RWPE2 (cell line): ENCODE measurements around the gene MOSPD3.

Experiments
- ATAC-seq: fragments of 200-7000 bp; cut with Tn5 transposase; 3 replicates; pipeline ENCODE4 v1.9.1; 2021; ENCODE audit warnings: low read depth
- DNase-seq: peaks from one replicate; pipeline ENCODE4 v3.0.0-alpha.2; 2020; ENCODE audit warnings: low spot score
- H3K27ac ChIP-seq: fragments of 450-650 bp; 2 replicates; pipeline ENCODE4 v1.5.1; 2017; ENCODE audit warnings: mild to moderate bottlenecking; ENCODE audit not compliant: poor library complexity, severe bottlenecking
- H3K27me3 ChIP-seq: fragments of 250-450 bp; sonication (Bioruptor Pico); 2 replicates; pipeline ENCODE4 v1.5.1; 2021; ENCODE audit warnings: mild to moderate bottlenecking, moderate library complexity; ENCODE audit not compliant: insufficient read depth, poor library complexity, severe bottlenecking
- H3K36me3 ChIP-seq: fragments of 250-450 bp; sonication (Bioruptor Pico); 2 replicates; pipeline ENCODE4 v1.5.1; 2020; ENCODE audit warnings: low read depth, mild to moderate bottlenecking, moderate library complexity
- H3K4me1 ChIP-seq: fragments of 250-450 bp; sonication (Bioruptor Pico); 2 replicates; pipeline ENCODE4 v1.5.1; 2021; ENCODE audit warnings: mild to moderate bottlenecking, moderate library complexity; ENCODE audit not compliant: insufficient read depth, poor library complexity, severe bottlenecking
- H3K4me3 ChIP-seq: fragments of 250-450 bp; sonication (Bioruptor Pico); 2 replicates; pipeline ENCODE4 v1.5.1; 2021; ENCODE audit warnings: mild to moderate bottlenecking, moderate library complexity; ENCODE audit not compliant: severe bottlenecking
- H3K9me3 ChIP-seq: fragments of 250-450 bp; sonication (Bioruptor Pico); 2 replicates; pipeline ENCODE4 v1.5.1; 2021; ENCODE audit warnings: mild to moderate bottlenecking, moderate library complexity; ENCODE audit not compliant: severe bottlenecking
- TF ChIP-seq, protein P1 (sequence below): fragments of 450-650 bp; IDR thresholded peaks from one replicate; pipeline ENCODE4 v1.5.1; 2017; ENCODE audit warnings: mild to moderate bottlenecking, moderate library complexity; ENCODE audit not compliant: poor library complexity, severe bottlenecking

MOSPD3 gene

DNA sequence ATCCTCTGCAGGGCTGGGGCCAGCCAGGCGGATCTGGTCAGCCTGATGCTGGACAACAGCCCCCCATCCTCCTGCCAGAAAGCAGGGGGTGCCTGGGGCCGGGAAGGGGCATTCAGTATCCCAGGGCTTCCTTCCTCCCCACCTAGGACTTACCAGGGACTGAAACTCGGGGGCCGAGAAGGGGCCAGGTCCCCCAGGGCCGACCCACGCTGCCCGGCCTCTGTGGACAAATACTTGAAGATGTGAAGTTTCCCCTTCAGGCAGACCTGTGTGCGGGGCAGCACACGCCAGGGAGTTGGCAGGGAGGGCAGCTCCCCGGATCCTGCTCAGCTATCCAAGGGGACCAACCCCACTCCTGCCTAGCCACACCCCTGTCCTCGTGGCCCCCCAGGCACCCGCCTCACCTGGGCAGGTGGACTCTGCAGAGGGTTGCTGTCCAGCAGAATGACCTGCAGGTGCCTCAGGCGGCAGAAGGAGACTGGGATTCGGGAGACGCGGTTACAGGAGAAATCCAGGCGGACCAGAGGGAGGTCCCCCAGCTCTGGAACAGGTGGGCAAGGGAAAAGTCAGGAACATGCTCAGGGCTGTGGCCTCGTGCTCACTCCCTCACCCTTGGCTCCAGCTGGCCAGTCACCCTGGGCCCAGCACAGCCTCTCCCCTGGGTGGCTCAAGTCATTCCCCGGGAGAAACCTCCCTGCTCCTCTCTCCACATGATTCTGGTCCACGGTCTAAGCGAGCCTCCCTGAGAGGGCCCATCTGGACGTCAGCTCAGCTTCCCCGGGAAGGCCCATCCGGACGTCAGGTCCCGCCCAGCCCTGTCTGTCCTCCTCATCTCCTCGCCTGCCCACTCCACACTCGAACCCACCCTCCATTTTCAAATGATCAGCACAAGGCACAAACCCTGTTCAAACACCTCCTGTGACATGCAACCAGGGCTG, 33.8 kb upstream of the MOSPD3 start:
- Histone ChIP-seq H3K4me1 (peaks cover 12% of the 10 kb centered on the region), H3K36me3 (peaks cover 84% of the 10 kb centered on the region), H3K27me3 (no peaks in the 10 kb centered on the region), H3K4me3 (no peak overlapping the region), H3K27ac (no peak overlapping the region), H3K9me3 (no peaks in the 10 kb centered on the region)
- ATAC-seq (no peak), DNase-seq (no peak)
- TF ChIP-seq, protein P1, sequence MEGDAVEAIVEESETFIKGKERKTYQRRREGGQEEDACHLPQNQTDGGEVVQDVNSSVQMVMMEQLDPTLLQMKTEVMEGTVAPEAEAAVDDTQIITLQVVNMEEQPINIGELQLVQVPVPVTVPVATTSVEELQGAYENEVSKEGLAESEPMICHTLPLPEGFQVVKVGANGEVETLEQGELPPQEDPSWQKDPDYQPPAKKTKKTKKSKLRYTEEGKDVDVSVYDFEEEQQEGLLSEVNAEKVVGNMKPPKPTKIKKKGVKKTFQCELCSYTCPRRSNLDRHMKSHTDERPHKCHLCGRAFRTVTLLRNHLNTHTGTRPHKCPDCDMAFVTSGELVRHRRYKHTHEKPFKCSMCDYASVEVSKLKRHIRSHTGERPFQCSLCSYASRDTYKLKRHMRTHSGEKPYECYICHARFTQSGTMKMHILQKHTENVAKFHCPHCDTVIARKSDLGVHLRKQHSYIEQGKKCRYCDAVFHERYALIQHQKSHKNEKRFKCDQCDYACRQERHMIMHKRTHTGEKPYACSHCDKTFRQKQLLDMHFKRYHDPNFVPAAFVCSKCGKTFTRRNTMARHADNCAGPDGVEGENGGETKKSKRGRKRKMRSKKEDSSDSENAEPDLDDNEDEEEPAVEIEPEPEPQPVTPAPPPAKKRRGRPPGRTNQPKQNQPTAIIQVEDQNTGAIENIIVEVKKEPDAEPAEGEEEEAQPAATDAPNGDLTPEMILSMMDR, result no peak

DNA sequence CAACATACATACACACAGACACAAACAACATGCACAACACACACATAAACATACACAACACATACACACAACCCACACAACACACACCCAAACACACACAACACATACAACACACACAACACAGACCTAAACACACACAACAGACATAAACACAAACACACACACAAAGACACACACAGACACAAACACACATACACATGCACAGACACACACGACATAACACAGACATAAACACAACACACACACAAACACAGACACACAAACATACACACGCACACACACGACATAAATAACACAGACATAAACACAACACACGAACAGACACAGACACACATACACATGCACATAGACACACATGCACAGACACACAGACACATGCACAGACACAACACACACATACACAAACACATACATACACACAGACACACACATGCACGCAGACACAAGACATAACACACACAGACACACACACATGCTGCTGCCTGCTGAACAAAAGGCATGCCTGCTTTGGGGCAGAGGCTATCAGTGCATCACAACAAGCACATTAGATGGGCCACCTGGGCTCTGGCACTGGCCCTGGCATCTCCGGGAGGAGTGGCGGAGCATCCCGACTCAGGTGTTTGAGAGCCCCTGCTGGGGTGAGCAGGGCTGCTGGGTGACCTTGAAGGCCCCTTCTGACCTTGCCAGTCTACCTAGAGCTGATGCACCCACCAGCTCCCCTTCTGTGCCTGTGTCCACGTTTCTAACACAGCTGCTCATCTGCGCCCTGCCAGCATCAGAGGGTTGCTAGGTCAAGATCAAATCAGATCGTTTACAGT, 31.7 kb upstream of the MOSPD3 start:
- Histone ChIP-seq H3K27me3 (no peaks in the 10 kb centered on the region), H3K4me1 (peaks cover 18% of the 10 kb centered on the region), H3K36me3 (peaks cover 66% of the 10 kb centered on the region), H3K9me3 (no peaks in the 10 kb centered on the region), H3K27ac (no peak overlapping the region), H3K4me3 (no peak overlapping the region)
- TF ChIP-seq, protein P1, result no peak
- ATAC-seq (no peak), DNase-seq (no peak)

DNA sequence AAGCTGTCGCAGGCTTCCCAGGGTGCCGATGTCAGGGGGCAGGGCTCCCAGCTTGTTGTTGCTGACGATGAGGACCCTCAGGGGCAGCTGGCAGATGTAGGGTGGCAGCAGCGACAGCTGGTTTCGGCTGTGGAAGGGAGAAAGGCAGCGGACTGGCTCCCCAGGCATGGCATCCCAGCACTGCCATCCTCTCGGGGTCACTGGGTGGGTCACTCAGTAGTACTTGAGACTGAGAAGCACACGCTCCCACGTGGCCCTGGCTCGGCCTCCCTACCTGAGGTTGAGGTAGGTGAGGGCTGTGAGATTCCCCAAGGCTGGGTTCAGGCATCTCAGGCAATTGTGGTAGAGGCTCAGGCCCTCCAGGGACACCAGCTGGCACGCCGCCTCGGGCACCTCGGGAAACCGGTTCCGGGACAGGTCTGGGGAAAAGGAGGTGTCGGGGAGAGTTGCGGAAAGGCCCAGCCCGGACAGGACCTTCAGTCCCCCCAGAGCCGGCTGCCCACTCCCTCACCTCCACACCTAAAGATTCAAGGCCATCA, 30.2 kb upstream of the MOSPD3 start:
- peak overlapping the region; percentile 88 for H3K27ac ChIP-seq
- H3K4me3 ChIP-seq, result no peak overlapping the region
- no peaks in the 10 kb centered on the region for H3K27me3 ChIP-seq
- TF ChIP-seq, protein P1, result no peak
- ATAC-seq, result no peak
- H3K36me3 ChIP-seq, result peaks cover 54% of the 10 kb centered on the region
- H3K4me1 ChIP-seq, result peaks cover 18% of the 10 kb centered on the region
- no peaks in the 10 kb centered on the region for H3K9me3 ChIP-seq
- DNase-seq, result no peak

DNA sequence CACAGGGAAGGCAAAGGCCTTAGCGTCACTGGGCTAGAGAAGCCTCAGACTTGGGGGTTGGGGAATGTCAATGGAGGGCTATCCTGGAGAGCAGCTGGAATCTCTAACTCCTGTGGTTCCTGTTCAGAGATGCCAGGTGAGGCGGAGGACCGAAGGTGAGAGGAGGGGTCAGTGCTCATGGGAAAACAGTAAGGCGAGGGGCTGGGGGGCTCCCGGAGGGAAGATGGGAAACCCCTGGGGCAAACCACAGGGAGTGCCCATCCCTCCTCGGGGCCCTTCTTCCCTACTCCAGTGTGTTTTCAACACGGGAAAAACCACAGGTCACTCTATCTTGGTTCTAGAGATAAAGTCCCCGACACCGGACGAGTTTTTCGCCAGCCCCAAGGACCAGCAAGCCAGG, 29.7 kb upstream of the MOSPD3 start:
- H3K27me3 ChIP-seq, result no peaks in the 10 kb centered on the region
- peaks cover 49% of the 10 kb centered on the region for H3K36me3 ChIP-seq
- no peak for DNase-seq
- peak overlapping the region; percentile 88 for H3K27ac ChIP-seq
- TF ChIP-seq, protein P1, result no peak
- ATAC-seq, result no peak
- H3K4me1 ChIP-seq, result peaks cover 18% of the 10 kb centered on the region
- H3K9me3 ChIP-seq, result no peaks in the 10 kb centered on the region
- H3K4me3 ChIP-seq, result no peak overlapping the region
